ENCODE results near the gene HDLBP. TPM values are rescaled to one million over a fixed set of nuclear protein-coding genes. Genes with fewer than 3 reads are reported as not detected.
A peak's percentile ranks its signal among the peaks of the same experiment; 100 is the strongest.

Gene HDLBP
- polyA plus RNA-seq, 3 donors, result 50.4 to 73.1 (median 69.9) TPM

DNA sequence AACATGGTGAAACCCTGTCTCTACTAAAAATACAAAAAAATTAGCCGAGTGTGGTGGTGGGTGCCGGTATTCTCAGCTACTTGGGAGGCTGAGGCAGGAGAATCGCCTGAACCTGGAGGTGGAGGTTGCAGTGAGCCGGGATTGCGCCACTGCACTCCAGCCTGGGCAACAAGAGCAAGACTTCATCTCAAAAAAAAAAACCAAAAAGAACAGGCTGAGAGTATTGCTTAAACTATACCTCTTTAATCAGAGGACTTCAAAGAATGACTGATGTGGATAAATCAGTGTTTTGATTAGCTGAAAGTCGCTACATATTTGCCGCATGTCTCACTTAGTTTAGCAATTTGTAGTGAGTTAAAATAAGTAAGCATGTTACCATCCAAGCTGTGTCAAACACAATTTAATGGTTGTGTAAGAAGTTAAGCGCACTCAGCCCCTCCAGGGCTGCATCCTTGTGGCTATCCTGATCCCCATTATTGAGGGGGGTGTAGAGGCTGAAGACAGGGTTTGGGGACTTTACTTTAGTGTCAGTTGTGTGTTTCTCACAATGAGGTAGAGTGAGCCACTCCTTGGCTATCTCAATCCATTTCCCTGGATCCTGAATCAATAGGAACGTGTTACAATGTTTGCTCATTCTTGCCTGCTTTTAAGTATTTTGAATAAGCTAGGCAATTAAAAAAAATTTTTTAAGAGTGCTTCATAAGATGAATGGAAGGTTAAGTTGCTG, 29.6 kb upstream of the HDLBP start:
- peaks cover 85 to 98% of the 10 kb centered on the region in 2 donors for H3K36me3 Mint-ChIP-seq
- no peak overlapping the region for H3K4me3 ChIP-seq (replicated peaks in 1 of 3; ENCODE audit: low read depth in 2 of 3, low read length in 3 of 3)
- H3K4me2 ChIP-seq (replicated peaks; ENCODE audit: extremely low read depth, low read length, poor library complexity, severe bottlenecking), result no peak overlapping the region

DNA sequence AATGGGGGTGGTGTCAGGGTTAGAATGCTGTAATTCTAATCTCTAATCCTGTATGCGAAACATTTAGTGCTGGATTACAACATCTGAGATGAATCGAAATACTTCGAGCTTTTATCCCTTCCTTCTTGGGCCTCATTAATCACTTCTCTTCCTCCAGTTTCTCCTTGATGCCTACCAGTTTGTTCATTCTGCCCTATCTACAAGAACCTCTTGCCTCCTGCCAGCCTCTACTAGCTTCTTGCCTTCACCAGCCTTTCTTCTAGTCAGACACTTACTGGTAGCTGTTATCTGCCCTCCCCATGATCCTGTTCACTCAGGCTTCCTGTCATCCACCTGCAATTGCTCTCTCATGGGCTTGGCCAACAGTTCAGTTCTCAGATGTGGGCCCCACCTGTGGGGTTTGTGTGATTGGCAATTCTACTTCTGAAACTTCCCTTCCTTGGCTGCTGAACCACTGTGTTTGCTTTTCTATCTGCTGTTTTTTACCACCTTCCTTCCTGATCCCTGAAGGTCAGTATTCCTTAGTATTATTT, 25.2 kb upstream of the HDLBP start:
- Mint-ChIP-seq H3K27me3 (ENCODE audit: low read depth in 3 of 3) (no peaks in the 10 kb centered on the region), H3K9me3 (no peaks in the 10 kb centered on the region), H3K36me3 (peaks cover 82 to 93% of the 10 kb centered on the region in 2 donors), H3K27ac (peak overlapping the region in 4 of 7 donors; percentile 5 to 69 (median 32)), H3K4me1 (peaks cover 3% of the 10 kb centered on the region), H3K4me3 (no peak overlapping the region)
- Histone ChIP-seq H3K9ac (ENCODE audit: insufficient read depth, low read length, poor library complexity, severe bottlenecking) (no peak overlapping the region), H3K36me3 (replicated peaks in 1 of 2; ENCODE audit: control insufficient read depth in 1 of 2, insufficient read depth in 2 of 2, low read length in 2 of 2) (peaks cover 84 to 95% of the 10 kb centered on the region in 2 donors), H3K27me3 (ENCODE audit: control insufficient read depth in 2 of 2, insufficient read depth in 2 of 2, low read length in 2 of 2) (no peaks in the 10 kb centered on the region), H4K20me1 (ENCODE audit: insufficient read depth, low read length) (peaks cover 55% of the 10 kb centered on the region), H3K79me2 (ENCODE audit: insufficient read depth, low read length) (peaks cover 5% of the 10 kb centered on the region), H3K4me3 (replicated peaks in 1 of 3; ENCODE audit: low read depth in 2 of 3, low read length in 3 of 3) (no peak overlapping the region), H3K27ac (ENCODE audit: low read depth in 1 of 2, low read length in 2 of 2) (no peak overlapping the region), H2AFZ (ENCODE audit: insufficient read depth, low read depth, low read length, poor library complexity, severe bottlenecking) (no peak overlapping the region), H3K4me1 (ENCODE audit: control insufficient read depth in 1 of 2, insufficient read depth in 2 of 2, low read length in 2 of 2) (no peaks in the 10 kb centered on the region), H3K4me2 (replicated peaks; ENCODE audit: extremely low read depth, low read length, poor library complexity, severe bottlenecking) (no peak overlapping the region), H3K9me3 (replicated peaks in 1 of 2; ENCODE audit: control insufficient read depth in 1 of 2, insufficient read depth in 1 of 2, low read length in 2 of 2) (no peaks in the 10 kb centered on the region)
- TF ChIP-seq, protein P1, sequence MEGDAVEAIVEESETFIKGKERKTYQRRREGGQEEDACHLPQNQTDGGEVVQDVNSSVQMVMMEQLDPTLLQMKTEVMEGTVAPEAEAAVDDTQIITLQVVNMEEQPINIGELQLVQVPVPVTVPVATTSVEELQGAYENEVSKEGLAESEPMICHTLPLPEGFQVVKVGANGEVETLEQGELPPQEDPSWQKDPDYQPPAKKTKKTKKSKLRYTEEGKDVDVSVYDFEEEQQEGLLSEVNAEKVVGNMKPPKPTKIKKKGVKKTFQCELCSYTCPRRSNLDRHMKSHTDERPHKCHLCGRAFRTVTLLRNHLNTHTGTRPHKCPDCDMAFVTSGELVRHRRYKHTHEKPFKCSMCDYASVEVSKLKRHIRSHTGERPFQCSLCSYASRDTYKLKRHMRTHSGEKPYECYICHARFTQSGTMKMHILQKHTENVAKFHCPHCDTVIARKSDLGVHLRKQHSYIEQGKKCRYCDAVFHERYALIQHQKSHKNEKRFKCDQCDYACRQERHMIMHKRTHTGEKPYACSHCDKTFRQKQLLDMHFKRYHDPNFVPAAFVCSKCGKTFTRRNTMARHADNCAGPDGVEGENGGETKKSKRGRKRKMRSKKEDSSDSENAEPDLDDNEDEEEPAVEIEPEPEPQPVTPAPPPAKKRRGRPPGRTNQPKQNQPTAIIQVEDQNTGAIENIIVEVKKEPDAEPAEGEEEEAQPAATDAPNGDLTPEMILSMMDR (IDR thresholded peaks at IDR 0.05), result no peak
- intact Hi-C loops (cut with micrococcal nuclease), result no loop called here
- WGBS (ENCODE audit: insufficient coverage), result 59% methylated on average over 2 of the region's 3 CpGs
- no peak for DNase-seq

More for the DNA sequence above, 29.6 kb upstream of the HDLBP start:
- Histone ChIP-seq H3K36me3 (replicated peaks in 1 of 2; ENCODE audit: control insufficient read depth in 1 of 2, insufficient read depth in 2 of 2, low read length in 2 of 2) (peaks cover 93 to 99% of the 10 kb centered on the region in 2 donors), H3K79me2 (ENCODE audit: insufficient read depth, low read length) (no peaks in the 10 kb centered on the region), H3K9ac (ENCODE audit: insufficient read depth, low read length, poor library complexity, severe bottlenecking) (no peak overlapping the region), H2AFZ (ENCODE audit: insufficient read depth, low read depth, low read length, poor library complexity, severe bottlenecking) (no peak overlapping the region), H3K27ac (ENCODE audit: low read depth in 1 of 2, low read length in 2 of 2) (no peak overlapping the region), H4K20me1 (ENCODE audit: insufficient read depth, low read length) (peaks cover 26% of the 10 kb centered on the region), H3K4me1 (ENCODE audit: control insufficient read depth in 1 of 2, insufficient read depth in 2 of 2, low read length in 2 of 2) (no peaks in the 10 kb centered on the region), H3K27me3 (ENCODE audit: control insufficient read depth in 2 of 2, insufficient read depth in 2 of 2, low read length in 2 of 2) (no peaks in the 10 kb centered on the region), H3K9me3 (replicated peaks in 1 of 2; ENCODE audit: control insufficient read depth in 1 of 2, insufficient read depth in 1 of 2, low read length in 2 of 2) (no peaks in the 10 kb centered on the region)
- TF ChIP-seq, protein P1 (IDR thresholded peaks at IDR 0.05), result no peak
- no peaks in the 10 kb centered on the region for H3K9me3 Mint-ChIP-seq
- H3K4me3 Mint-ChIP-seq, result no peak overlapping the region
- intact Hi-C loops (cut with micrococcal nuclease), result no loop called here
- no peaks in the 10 kb centered on the region for H3K27me3 Mint-ChIP-seq (ENCODE audit: low read depth in 3 of 3)
- peak overlapping the region in 1 of 7 donors; percentile 47 for H3K27ac Mint-ChIP-seq
- H3K4me1 Mint-ChIP-seq, result no peaks in the 10 kb centered on the region
- no peak for DNase-seq
- WGBS (ENCODE audit: insufficient coverage), result 100% methylated on average over 4 of the region's 9 CpGs
